Right cardiac atrium (tissue), 5 donors: ENCODE data around the gene DDX10. TPM values are rescaled to one million over a fixed set of nuclear protein-coding genes. Genes with fewer than 3 reads are reported as not detected.
"Not testable (repeated sequence)": the region's sequence is repeated elsewhere in the genome, so short reads cannot be mapped to it uniquely, and the experiment has no call there.

Source experiments
- ATAC-seq, 2 donors: fragments of 200-7000 bp; cut with Tn5 transposase; one replicate each; pipeline versions ENCODE4 v1.8.0 to v1.9.1; 2020; ENCODE audit warnings: moderate library complexity in 2 of 2, mild to moderate bottlenecking in 1 of 2
- DNase-seq, 3 donors: peaks; one replicate each; pipeline ENCODE4 v3.0.0-alpha.2; 2020
- H3K27ac ChIP-seq: one replicate; pipeline ENCODE4 v1.5.1; 2013; ENCODE audit warnings: mild to moderate bottlenecking, low read length, control low read depth, moderate library complexity
- H3K27me3 ChIP-seq: one replicate; pipeline ENCODE4 v1.6.1; 2013; ENCODE audit not compliant: control insufficient read depth, insufficient read depth
- H3K4me1 ChIP-seq: one replicate; pipeline ENCODE4 v1.6.1; 2013; ENCODE audit warnings: low read length; ENCODE audit not compliant: control insufficient read depth, insufficient read depth
- H3K4me3 ChIP-seq: one replicate; pipeline ENCODE4 v1.5.1; 2013; ENCODE audit warnings: low read length, control low read depth
- H3K9me3 ChIP-seq: one replicate; pipeline ENCODE4 v1.6.1; 2013; ENCODE audit warnings: low read length; ENCODE audit not compliant: control insufficient read depth
- WGBS: extraction: QIAGEN DNeasy Blood & Tissue Kit; methylation state at CpG from one replicate; pipeline ENCODE4 v1.1.7; 2013; 5-methylcytosine and 5-hydroxymethylcytosine counted together
- intact Hi-C, 4 donors: fragments of 100-400 bp; cut with DNase I; formaldehyde crosslinking; loops; one replicate each; pipeline versions ENCODE4 v1.11.0 to v1.14.0; 2022 to 2023
- polyA plus RNA-seq: library from polyadenylated mRNA; stranded (reverse); fragments of 200-250 nt; gene quantifications from one replicate; pipeline ENCODE4 v1.2.3, GENCODE V29; 2013
- total RNA-seq, 4 donors: library from RNA; stranded (reverse); fragmentation: NEBNext Ultra II Directional; extraction: Animal tissue kit (Norgen Biotek cat#: 25700); gene quantifications; one replicate each; pipeline ENCODE4 v1.2.1, GENCODE V29; 2021
- donor health status: healthy with polysubstance abuse.
- donor health status: DM: no; HTN: yes; CAD: no.
- donor health status: DM: no; HTN: no; CAD: no.
- donor health status: DM: no; HTN: yes; CAD: no; lungs with severe emphysema.
- donor health status: DM: yes; HTN: yes; CAD: no.

DDX10 gene
- total and polyA plus RNA-seq, 5 donors = 13.2 to 20.2 (median 14.9) TPM

DNA sequence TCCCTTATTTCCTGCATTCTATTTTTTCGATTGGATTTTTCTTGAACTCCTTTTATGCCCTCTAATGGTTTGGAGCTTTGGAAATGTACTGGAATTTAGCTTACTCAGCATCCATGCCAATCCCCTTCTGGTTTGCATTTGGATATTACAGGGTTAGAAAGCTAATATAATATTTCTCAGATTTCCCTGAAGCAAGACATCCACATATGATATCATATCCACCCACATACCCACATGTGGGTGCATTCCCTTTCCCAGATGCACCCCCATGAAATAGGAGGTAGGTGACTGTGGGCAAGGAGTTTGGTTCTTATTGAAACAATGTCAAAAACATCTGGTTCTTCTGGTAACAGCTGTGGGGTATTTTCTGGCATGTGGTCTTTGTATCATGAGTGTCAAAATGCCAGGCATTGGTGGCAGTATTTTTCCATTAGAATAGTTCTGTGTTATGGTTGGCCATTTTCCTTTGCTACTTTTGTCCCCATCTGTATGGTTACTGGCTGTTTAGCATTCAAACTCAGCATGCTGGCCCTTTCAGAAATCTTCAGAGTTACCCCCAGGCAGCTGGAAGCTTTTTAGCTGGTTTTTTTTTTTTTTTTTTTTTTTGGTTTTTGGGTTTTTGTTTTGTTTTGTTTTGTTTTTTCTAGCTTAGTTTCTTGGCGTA is 32.7 kb upstream of the DDX10 start:
- H3K9me3 ChIP-seq = no peaks in the 10 kb centered on the region
- H3K4me3 ChIP-seq = no peak overlapping the region
- DNase-seq = no peak
- ATAC-seq = no peak
- H3K4me1 ChIP-seq = no peaks in the 10 kb centered on the region
- no peak overlapping the region for H3K27ac ChIP-seq
- 58% methylated on average over 2 of the region's 2 CpGs for WGBS
- no peaks in the 10 kb centered on the region for H3K27me3 ChIP-seq
- intact Hi-C loops = no loop called here

DNA sequence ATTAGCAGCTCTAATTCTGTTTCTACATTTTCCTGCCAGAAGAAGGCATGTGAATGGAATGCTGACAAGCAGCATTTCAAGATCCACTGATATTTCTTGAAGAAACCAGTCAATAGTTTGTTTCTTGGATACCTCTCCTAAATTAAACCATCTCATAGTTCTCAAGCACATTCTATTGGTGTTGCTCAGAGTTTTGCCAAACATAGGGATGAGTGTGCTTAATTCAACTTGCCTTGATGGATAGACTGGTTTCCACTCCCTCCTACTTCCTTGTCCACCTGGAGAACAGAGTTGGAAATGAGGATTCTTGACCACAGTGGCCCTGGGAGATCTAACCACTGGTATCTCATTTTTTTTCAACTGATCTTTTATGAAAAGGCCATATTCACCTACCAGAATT is 29.8 kb upstream of the DDX10 start:
- Histone ChIP-seq H3K4me3 (no peak overlapping the region), H3K4me1 (no peaks in the 10 kb centered on the region), H3K27me3 (no peaks in the 10 kb centered on the region), H3K27ac (no peak overlapping the region), H3K9me3 (no peaks in the 10 kb centered on the region)
- DNase-seq = no peak
- intact Hi-C loops = no loop called here
- ATAC-seq = no peak

DNA sequence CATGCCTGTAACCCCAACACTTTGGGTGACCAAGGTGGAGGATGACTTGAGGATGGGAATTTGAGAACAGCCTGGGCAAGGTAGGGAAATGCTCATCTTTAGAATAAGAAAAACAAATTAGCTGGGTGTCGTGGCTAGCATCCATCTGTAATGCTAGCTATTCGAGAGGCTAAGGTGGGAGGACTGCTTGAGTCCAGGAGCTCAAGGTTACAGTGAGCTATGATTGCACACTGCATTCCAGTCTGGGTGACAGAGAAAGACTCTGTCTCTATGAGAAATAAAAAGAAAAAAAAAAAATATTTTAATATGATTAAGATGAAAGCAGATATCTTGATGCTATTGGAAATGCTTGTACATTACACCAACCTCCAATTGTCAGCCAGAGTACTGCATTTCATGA is 28.6 kb upstream of the DDX10 start:
- ATAC-seq (no peak), DNase-seq (no peak)
- 73% methylated on average over 2 of the region's 2 CpGs for WGBS
- Histone ChIP-seq H3K27ac (no peak overlapping the region), H3K4me1 (no peaks in the 10 kb centered on the region), H3K4me3 (no peak overlapping the region), H3K9me3 (no peaks in the 10 kb centered on the region), H3K27me3 (no peaks in the 10 kb centered on the region)
- intact Hi-C loops = no loop called here

DNA sequence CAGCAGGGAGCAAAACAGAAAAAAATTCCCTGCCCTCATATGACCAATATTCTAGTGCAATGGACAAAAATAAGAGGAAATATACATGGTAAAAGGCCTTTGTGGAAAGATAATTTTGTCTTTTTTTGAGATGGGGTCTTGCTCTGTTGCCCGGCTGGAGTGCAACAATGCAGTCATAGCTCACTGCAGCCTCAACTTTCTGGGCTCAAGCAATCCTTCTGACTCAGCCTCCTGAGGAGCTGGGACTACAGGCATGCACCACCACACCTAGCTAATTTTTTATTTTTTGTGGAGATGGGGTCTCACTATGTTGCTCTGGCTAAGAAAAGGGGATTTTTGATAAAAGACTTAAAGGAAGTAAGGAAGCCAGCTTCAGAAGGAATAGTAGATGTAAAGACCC is 25.7 kb upstream of the DDX10 start:
- H3K27ac ChIP-seq = no peak overlapping the region
- 89% methylated on average over 1 of the region's 1 CpG for WGBS
- intact Hi-C loops = no loop called here
- DNase-seq (no peak), ATAC-seq (no peak)
- no peaks in the 10 kb centered on the region for H3K4me1 ChIP-seq
- H3K9me3 ChIP-seq = no peaks in the 10 kb centered on the region
- no peak overlapping the region for H3K4me3 ChIP-seq
- no peaks in the 10 kb centered on the region for H3K27me3 ChIP-seq

DNA sequence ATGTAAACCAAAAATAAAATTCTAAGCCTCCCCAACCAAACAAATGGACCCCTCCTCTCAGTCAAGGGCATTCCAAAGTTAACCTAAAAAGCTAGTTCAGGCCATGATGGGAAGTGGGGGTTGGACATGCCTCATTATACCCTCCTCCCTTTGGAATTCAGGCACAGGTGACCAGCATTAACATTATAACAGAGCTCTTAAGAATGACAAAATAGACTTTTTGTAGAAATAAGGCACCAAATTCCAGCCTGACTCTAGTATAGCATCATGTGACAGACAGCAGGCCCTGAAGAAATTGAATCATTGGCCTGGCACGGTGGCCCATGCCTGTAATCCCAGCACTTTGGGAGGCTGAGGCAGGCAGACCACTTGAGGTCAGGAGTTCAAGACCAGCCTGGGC is 23.1 kb upstream of the DDX10 start:
- not testable (repeated sequence) for H3K9me3 ChIP-seq, H3K4me1 ChIP-seq, H3K27me3 ChIP-seq, DNase-seq, H3K4me3 ChIP-seq, H3K27ac ChIP-seq, ATAC-seq
- intact Hi-C loops = loop anchor here in 1 of 4 donors (10.0 kb wide), 1 partner anchor 147 kb away; the partner anchor contains the start of gene POGLUT3
- 71% methylated on average over 1 of the region's 1 CpG for WGBS

DNA sequence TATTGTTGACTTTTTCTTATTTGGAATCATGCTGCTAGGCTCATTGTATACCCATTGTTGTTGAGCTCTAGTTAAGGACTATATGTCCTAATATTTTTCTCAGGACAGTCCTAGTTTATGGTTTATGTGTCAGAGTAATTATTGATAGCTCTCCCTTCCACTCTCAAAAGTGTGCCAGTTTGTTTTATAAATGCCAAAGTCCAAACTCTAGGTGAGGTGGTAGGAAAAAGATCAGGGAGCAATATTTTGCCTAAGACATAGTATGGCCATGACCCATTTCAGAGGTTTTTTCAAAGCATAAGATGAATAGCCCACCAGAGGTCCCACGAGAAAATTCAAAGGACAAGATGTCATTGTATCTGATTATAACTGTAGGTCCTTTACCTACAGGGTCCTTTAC is 20.9 kb upstream of the DDX10 start:
- intact Hi-C loops = loop anchor here in 1 of 4 donors (10.0 kb wide), 1 partner anchor 149 kb away; the partner anchor contains the start of gene POGLUT3
- ATAC-seq = no peak

DNA sequence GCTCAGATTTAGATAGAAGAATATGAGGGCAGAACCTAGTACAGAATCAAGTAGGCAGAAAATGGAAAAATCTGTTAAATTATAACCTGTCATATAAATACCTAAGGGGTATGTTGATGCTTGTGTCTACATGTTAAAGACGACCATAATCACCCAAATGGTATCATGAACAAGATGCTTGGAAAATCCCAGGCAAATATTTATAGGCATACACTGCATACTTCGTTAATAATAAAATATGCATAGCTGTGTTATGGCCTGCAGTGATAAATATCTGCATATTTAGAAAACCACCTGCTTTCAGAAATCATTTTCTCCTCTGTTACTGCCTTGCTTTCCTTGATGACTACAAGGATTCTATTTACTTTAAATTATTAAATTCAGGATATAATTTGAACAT is 18.9 kb upstream of the DDX10 start:
- no peaks in the 10 kb centered on the region for H3K9me3 ChIP-seq

More for the DNA sequence above, 20.9 kb upstream of the DDX10 start:
- no peaks in the 10 kb centered on the region for H3K4me1 ChIP-seq
- 74% methylated on average over 1 of the region's 1 CpG for WGBS
- DNase-seq = no peak
- H3K27me3 ChIP-seq = no peaks in the 10 kb centered on the region
- no peak overlapping the region for H3K4me3 ChIP-seq
- no peaks in the 10 kb centered on the region for H3K9me3 ChIP-seq
- H3K27ac ChIP-seq = no peak overlapping the region

DNA sequence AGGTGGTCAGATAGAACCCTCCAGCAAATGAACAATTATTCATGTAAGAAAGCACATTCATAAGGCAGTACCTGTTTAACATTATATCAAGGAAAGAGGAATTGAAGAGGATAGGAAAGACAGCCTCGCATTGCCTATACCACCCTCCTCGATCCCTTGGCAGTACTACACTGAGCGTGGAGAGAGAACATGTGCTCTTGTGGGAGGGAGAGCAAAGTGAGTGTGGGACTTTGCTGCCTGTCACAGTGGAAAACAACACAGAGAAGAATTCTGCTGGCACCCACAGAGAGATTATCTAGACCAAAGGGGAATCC is 17.5 kb upstream of the DDX10 start:
- no peaks in the 10 kb centered on the region for H3K9me3 ChIP-seq
- WGBS = 62% methylated on average over 3 of the region's 3 CpGs
- intact Hi-C loops = loop anchor here in 1 of 4 donors (5.0 to 10.0 kb wide), 2 partner anchors 153 to 225 kb away; partner anchors contain the start of gene POGLUT3
- no peak overlapping the region for H3K4me3 ChIP-seq
- no peaks in the 10 kb centered on the region for H3K27me3 ChIP-seq
- DNase-seq (no peak), ATAC-seq (no peak)
- peak overlapping the region; percentile 33 for H3K27ac ChIP-seq
- no peaks in the 10 kb centered on the region for H3K4me1 ChIP-seq

More for the DNA sequence above, 18.9 kb upstream of the DDX10 start:
- ATAC-seq = no peak
- intact Hi-C loops = loop anchor here in 1 of 4 donors (5.0 to 10.0 kb wide), 2 partner anchors 151 to 224 kb away; partner anchors contain the start of gene POGLUT3
- 75% methylated on average over 2 of the region's 2 CpGs for WGBS
- H3K4me3 ChIP-seq = no peak overlapping the region
- H3K27me3 ChIP-seq = no peaks in the 10 kb centered on the region
- DNase-seq = no peak
- no peaks in the 10 kb centered on the region for H3K4me1 ChIP-seq
- no peak overlapping the region for H3K27ac ChIP-seq

DNA sequence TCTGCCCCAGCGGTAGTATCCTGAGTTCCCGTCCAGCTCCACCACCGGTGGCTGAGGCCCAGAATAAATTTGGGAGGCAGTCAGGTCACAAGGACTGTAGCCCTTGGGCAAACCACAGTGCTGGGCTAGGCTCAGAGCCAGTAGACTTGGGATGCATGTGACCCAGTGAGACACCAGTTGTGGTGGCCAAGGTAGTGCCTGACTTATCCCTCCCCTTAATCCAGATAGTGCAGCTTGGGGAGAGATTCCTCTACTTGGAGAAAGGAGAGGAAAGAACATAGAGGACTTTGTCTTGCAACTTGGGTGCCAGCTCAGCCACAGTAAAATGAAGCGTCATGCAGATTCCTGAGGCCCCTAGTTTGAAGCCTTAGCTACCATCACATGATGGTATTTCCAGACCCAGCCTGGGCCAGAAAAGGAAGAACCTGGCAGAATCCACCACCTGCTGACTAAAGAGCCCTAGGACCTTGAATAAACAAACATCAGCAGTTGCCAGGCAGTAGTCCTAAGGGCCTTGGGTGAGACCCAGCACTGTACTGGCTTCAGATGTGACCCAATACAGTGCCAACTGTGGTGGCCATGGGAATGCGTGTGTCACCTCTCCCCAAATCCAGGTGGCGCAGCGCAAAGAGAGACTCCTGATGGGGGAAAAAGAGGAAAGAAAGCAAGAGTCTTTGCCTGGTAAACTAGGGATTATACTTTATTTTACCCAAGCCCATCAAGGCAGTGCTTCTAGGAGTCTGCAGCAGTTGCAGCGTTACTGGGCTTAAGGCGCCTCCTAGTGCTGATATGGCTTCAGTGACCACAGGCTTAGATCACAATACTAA is 17.0 kb upstream of the DDX10 start:
- intact Hi-C loops = loop anchor here in 1 of 4 donors (5.0 to 10.0 kb wide), 2 partner anchors 153 to 226 kb away; partner anchors contain the start of gene POGLUT3
- no peak overlapping the region for H3K4me3 ChIP-seq

DNA sequence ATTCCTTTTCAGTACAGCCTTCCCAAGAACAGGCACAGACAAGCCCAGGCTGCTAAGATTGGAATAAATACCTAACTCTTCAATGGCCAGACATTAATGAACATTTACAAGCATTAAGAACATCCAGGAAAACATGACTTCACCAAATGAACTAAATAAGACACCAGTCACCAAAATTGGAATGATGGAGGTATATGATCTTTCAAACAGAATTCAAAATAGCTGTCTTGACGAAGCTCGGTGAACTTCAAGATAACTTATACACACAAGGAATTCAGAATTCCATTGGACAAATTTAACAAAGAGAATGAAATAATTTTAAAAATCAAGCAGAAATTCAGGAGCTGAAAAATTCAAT is 16.4 kb upstream of the DDX10 start:
- no peaks in the 10 kb centered on the region for H3K9me3 ChIP-seq
- no peak overlapping the region for H3K4me3 ChIP-seq
- no peaks in the 10 kb centered on the region for H3K27me3 ChIP-seq
- H3K27ac ChIP-seq = no peak overlapping the region
- no peaks in the 10 kb centered on the region for H3K4me1 ChIP-seq
- ATAC-seq = no peak
- no peak for DNase-seq
- 83% methylated on average over 2 of the region's 2 CpGs for WGBS
- intact Hi-C loops = loop anchor here in 1 of 4 donors (5.0 to 10.0 kb wide), 2 partner anchors 154 to 226 kb away; partner anchors contain the start of gene POGLUT3

More for the DNA sequence above, 17.0 kb upstream of the DDX10 start:
- H3K27ac ChIP-seq = peak overlapping the region; percentile 50
- ATAC-seq = peak; percentile 92 to 94
- H3K4me1 ChIP-seq = no peaks in the 10 kb centered on the region
- 30% methylated on average over 9 of the region's 9 CpGs for WGBS
- no peaks in the 10 kb centered on the region for H3K9me3 ChIP-seq
- peak; percentile 66 to 85 (median 81) for DNase-seq
- no peaks in the 10 kb centered on the region for H3K27me3 ChIP-seq

DNA sequence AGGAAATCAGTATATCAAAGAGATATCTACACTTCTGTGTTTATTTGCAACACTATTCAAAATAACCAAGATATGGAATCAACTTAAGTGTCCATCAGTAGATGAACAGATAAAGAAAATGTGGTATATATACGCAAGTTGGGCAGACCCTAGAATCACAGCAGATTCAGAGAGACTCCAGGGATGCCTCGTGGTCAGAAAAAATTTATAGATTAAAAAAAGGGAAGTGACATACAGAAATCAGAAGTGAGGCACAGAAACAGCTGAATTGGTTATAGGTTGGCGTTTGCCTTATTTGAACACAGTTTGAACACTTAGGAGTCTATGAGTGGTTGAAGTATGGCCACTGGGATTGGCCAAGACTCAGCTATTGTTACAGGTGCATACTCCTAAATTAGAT is 10.8 kb upstream of the DDX10 start:
- intact Hi-C loops = loop anchor here in 1 of 4 donors (5.0 kb wide), 1 partner anchor 537 kb away; no protein-coding TSS in a partner anchor
- not testable (repeated sequence) for H3K9me3 ChIP-seq, H3K27ac ChIP-seq, ATAC-seq, DNase-seq, H3K4me1 ChIP-seq, H3K4me3 ChIP-seq, H3K27me3 ChIP-seq
- WGBS = 79% methylated on average over 3 of the region's 3 CpGs
